Left colon (tissue), 2 donors: ENCODE results near the gene PPDPF. TPM values are rescaled to one million over a fixed set of nuclear protein-coding genes. Genes with fewer than 3 reads are reported as not detected.
A peak's percentile ranks its signal among the peaks of the same experiment; 100 is the strongest.

Source experiments
- ATAC-seq: fragments of 200-7000 bp; cut with Tn5 transposase; one replicate; pipeline ENCODE4 v1.9.1; 2020; ENCODE audit warnings: mild to moderate bottlenecking, moderate library complexity
- DNase-seq, 2 donors: peaks; one replicate each; pipeline ENCODE4 v3.0.0-alpha.2; 2020
- intact Hi-C, 2 donors: fragments of 100-400 bp; cut with DNase I in 1 of 2; cut with micrococcal nuclease in 1 of 2; formaldehyde crosslinking; loops; one replicate each; pipeline versions ENCODE4 v1.11.2 to v1.14.0; 2022; cut with DNase I, micrococcal nuclease
- total RNA-seq, 2 donors: library from RNA; stranded (reverse); fragmentation: NEBNext Ultra II Directional; extraction: Animal tissue kit (Norgen Biotek cat#: 25700); gene quantifications; one replicate each; pipeline ENCODE4 v1.2.1, GENCODE V29; 2021
- donor health status: DM: no; HTN: no; CAD: no.
- donor health status: DM: yes; HTN: yes; CAD: no.

PPDPF gene
- total RNA-seq, 2 donors from 2014 or later: 554 to 564 TPM

- intact Hi-C loops: no loop called here
- DNase-seq (no peak), ATAC-seq (no peak)
Measured at GRCh38 chr20:63486300-63486855, 34.2 kb upstream of the PPDPF start.

- no peak for ATAC-seq
- intact Hi-C loops: no loop called here
- no peak for DNase-seq
Measured at GRCh38 chr20:63487116-63487764, 33.3 kb upstream of the PPDPF start.

- ATAC-seq (no peak), DNase-seq (no peak)
- intact Hi-C loops: no loop called here
Measured at GRCh38 chr20:63487781-63488241, 32.8 kb upstream of the PPDPF start.

DNA sequence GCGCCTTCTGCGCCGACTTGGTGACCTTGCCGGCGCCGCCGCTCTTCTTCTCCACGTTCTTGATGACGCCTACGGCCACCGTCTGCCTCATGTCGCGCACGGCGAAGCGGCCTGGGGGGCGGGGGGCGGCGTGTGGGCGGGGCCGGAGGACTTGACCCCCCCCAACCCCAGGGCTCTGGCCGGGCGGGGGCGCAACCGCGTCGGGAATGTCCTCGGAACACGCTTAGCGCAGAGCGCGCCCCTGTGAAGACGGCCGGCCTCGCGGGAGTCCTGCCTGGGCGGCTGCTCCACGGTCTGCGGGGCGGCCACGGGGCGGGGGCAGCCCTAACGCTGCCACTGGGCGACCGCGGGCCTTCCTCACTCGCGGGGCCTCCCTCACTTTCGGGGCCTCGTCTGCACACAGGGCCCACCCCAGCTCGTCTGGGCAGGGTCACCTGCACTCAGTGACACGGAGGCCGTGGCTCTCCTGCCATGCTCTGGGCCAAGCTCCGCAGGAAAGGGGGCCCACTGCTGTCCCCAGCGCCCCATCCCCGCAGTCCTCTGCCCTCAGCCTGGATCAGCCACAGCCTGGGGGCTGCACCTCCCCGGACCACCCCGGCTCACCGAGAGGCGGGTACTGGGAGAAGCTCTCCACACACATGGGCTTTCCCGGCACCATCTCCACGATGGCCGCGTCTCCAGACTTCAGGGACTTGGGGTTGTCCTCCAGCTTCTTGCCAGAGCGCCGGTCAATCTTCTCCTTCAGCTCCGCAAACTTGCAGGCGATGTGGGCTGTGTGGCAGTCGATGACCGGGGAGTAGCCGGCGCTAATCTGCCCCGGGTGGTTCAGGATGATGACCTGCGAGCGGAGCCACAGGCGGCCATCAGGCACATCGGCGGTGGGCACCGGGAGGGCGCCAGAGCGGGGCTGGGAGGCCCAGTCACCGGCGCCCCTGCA, 32.0 kb upstream of the PPDPF start:
- no peak for DNase-seq
- no peak for ATAC-seq
- intact Hi-C loops: no loop called here

DNA sequence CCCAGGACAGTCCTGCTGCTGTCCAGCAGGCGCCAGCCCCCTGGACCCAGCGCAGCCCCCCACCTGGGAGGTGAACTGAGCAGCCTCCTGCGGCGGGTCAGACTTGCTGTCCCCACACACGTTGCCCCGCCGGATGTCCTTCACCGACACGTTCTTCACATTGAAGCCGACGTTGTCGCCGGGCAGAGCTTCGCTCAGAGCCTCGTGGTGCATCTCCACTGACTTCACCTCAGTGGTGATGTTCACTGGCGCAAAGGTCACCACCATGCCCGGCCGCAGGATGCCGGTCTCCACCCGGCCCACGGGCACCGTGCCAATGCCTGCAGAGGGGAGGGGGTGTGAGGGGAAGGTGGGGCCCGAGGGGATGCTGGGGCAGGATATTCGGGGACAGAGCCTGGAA, 30.1 kb upstream of the PPDPF start:
- DNase-seq (no peak), ATAC-seq (no peak)
- intact Hi-C loops: no loop called here

- DNase-seq: no peak
- no peak for ATAC-seq
- intact Hi-C loops: no loop called here
Measured at GRCh38 chr20:63491078-63491477, 29.5 kb upstream of the PPDPF start.

DNA sequence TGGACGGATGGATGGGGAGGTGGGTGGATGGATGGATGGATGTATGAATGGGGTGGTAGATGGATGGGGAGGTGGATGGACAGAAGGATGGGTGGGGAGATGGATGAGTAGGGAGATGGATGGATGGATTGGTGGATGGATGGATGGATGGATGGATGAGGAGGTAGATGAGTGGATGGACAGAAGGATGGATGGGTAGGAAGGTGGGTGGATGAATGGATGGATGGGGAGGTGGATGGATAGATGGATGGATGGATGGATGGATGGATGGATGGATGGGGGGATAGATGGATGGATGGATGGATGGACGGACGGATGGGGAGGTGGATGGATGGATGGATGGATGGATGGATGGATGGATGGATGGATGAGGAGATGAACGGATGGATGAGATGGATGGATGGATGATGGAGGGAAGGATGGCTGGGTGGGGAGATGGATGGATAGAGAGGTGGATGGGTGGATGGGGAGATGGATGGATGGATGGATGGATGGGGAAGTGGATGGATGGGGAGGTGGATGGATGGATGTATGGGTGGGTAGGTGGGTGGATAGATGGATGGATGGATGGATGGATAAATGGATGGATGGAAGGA, 28.8 kb upstream of the PPDPF start:
- intact Hi-C loops: no loop called here
- DNase-seq (no peak), ATAC-seq (no peak)

GRCh38 chr20:63492518-63492917, 28.0 kb upstream of the PPDPF start:
- intact Hi-C loops: no loop called here
- no peak for DNase-seq
- no peak for ATAC-seq

DNA sequence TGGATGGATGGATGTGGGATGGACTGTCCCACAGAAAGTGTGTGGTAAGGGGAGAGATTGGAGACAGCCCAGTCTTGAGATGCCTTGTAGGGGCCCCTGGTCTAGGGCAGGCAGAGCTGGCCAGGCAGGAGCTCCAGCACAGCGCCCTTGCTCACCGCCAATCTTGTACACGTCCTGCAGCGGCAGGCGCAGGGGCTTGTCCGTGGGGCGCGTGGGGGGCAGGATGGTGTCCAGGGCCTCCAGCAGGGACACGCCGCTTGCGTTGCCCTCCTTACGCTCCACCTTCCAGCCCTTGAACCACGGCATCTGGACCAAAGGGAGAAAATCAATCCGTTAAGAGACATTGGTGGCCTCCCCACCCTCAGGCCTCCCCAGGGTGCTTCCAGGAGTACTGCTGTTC, 27.6 kb upstream of the PPDPF start:
- intact Hi-C loops: no loop called here
- DNase-seq (no peak), ATAC-seq (no peak)

DNA sequence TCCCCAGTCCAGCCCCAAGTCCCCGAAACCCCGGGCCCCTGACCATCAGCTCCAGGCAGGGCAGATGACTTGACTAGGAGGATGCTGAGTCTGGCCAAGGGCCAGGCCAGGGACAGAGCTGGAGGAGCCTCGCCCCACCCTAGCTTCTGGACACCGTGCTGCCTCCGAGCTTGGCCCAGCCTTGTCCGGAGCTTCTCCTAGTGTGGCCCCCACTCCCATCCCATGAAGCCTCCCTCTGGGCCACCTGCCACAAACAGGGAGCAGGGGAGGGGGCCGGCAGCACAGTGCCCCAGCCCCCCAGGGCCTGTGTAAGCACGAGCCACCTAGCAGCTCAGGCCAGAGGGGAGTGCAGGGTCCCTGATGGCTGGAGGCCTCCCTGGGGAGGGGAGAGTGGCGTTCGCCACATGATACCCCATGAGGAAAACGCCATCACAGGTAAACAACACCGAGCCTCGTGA, 27.0 kb upstream of the PPDPF start:
- intact Hi-C loops: no loop called here
- ATAC-seq: no peak
- DNase-seq: no peak

- intact Hi-C loops: no loop called here
- DNase-seq (no peak), ATAC-seq (no peak)
Measured at GRCh38 chr20:63494084-63494419, 26.5 kb upstream of the PPDPF start.

- intact Hi-C loops: no loop called here
- ATAC-seq (no peak), DNase-seq (no peak)
Measured at GRCh38 chr20:63494420-63495166, 26.0 kb upstream of the PPDPF start.

GRCh38 chr20:63495167-63495720, 25.3 kb upstream of the PPDPF start:
- intact Hi-C loops: no loop called here
- DNase-seq (no peak), ATAC-seq (no peak)

GRCh38 chr20:63495741-63496595, 24.6 kb upstream of the PPDPF start:
- intact Hi-C loops: no loop called here
- ATAC-seq: peak; percentile 75

GRCh38 chr20:63496596-63497120, 23.9 kb upstream of the PPDPF start:
- intact Hi-C loops: no loop called here
- DNase-seq: no peak
- ATAC-seq: peak; percentile 26

More at GRCh38 chr20:63495741-63496595, 24.6 kb upstream of the PPDPF start:
- peak; percentile 42 to 75 for DNase-seq

- DNase-seq (no peak), ATAC-seq (no peak)
- intact Hi-C loops: no loop called here
Measured at GRCh38 chr20:63497138-63497945, 23.2 kb upstream of the PPDPF start.
